Gastroesophageal sphincter (tissue), 3 donors: Measurements from ENCODE around the gene NUP210.

ENCODE experiments used
- EP300 ChIP-seq: sonication (generic); formaldehyde crosslinking; IDR thresholded peaks from one replicate; pipeline ENCODE4 v1.6.1; 2017; ENCODE audit warnings: antibody characterized with exemption, mild to moderate bottlenecking
- POLR2A ChIP-seq, 2 donors: fragments of 450-650 bp; IDR thresholded peaks; one replicate each; pipeline ENCODE4 v1.6.1; 2017; ENCODE audit warnings: antibody characterized with exemption in 2 of 2, mild to moderate bottlenecking in 2 of 2, moderate library complexity in 1 of 2
- POLR2AphosphoS5 ChIP-seq: sonication (generic); formaldehyde crosslinking; IDR thresholded peaks from one replicate; pipeline ENCODE4 v1.6.1; 2017; ENCODE audit warnings: antibody characterized with exemption
- TF ChIP-seq, protein P1 (sequence below), 4 experiments: fragments of 200-600 bp in 2 of 4; fragments of 450-650 bp in 2 of 4; sonication (generic) in 1 of 4; IDR thresholded peaks; one replicate each; pipeline ENCODE4 v1.5.1; 2017 to 2019; ENCODE audit warnings: antibody characterized with exemption in 4 of 4, mild to moderate bottlenecking in 2 of 4, moderate library complexity in 2 of 4

DNA sequence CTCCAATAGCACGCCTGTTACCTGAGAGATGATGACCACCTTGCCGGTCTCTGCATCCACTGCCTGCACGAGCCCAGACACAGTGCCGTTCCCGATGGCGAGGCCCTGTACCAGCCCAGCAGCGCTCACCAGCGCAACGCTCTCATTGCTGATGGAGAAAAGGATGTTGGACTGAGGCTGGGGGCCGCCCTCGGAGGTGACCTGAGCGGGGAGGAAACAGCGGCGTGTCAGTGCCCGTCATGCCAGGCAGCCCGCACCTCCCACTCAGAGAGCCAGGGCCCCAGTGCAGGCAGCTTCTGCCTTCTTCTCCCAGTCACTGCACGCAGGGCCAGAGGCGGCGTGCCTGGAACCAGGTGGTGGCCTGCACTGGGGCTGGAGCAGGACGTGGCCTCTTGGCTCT lies 80.3 kb downstream of the NUP210 start:
- TF ChIP-seq POLR2A (IDR thresholded peaks at IDR 0.05) (no peak), POLR2AphosphoS5 (no peak), EP300 (no peak)
- TF ChIP-seq, protein P1, sequence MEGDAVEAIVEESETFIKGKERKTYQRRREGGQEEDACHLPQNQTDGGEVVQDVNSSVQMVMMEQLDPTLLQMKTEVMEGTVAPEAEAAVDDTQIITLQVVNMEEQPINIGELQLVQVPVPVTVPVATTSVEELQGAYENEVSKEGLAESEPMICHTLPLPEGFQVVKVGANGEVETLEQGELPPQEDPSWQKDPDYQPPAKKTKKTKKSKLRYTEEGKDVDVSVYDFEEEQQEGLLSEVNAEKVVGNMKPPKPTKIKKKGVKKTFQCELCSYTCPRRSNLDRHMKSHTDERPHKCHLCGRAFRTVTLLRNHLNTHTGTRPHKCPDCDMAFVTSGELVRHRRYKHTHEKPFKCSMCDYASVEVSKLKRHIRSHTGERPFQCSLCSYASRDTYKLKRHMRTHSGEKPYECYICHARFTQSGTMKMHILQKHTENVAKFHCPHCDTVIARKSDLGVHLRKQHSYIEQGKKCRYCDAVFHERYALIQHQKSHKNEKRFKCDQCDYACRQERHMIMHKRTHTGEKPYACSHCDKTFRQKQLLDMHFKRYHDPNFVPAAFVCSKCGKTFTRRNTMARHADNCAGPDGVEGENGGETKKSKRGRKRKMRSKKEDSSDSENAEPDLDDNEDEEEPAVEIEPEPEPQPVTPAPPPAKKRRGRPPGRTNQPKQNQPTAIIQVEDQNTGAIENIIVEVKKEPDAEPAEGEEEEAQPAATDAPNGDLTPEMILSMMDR (IDR thresholded peaks at IDR 0.05) = no peak
